Endothelial cell of umbilical vein (primary cell): Measurements from ENCODE around the gene WIF1. TPM values are rescaled to one million over a fixed set of nuclear protein-coding genes. Genes with fewer than 3 reads are reported as not detected.

Experiments used
- BruUV-seq: library from RNA; stranded (reverse); fragments of 400-500 nt; replicated peaks from 2 replicates; lab custom pipeline; 2021; lab: Mats Ljungman, UMichigan
- CTCF ChIA-PET: fragments of 300-600, 350-600 bp; sonication (Branson Sonifier 250); formaldehyde crosslinking; loops from one replicate; lab custom pipeline; 2021; ENCODE audit warnings: antibody characterized with exemption, inconsistent platforms; lab: Charles Lee
- POLR2A ChIA-PET: fragments of 300-600, 350-600 bp; sonication (Branson Sonifier 250); formaldehyde crosslinking; loops from one replicate; lab custom pipeline; 2021; ENCODE audit warnings: antibody characterized with exemption, inconsistent platforms; lab: Charles Lee
- DNase-seq: peaks from one replicate; pipeline ENCODE4 v3.0.0-alpha.2; 2011; ENCODE audit warnings: low read depth, low spot score
- FAIRE-seq: peaks from 2 replicates; lab custom pipeline; 2011; peaks lifted over from hg19 to GRCh38; lab: Jason Lieb, UNC
- H2AFZ ChIP-seq: 2 replicates; pipeline ENCODE4 v1.6.0; 2012; ENCODE audit warnings: low read depth, low read length, control low read depth, inconsistent platforms
- H3K27ac ChIP-seq: 2 replicates; pipeline ENCODE4 v1.5.1; 2011; ENCODE audit warnings: low read depth, mild to moderate bottlenecking, control low read depth, low read length, moderate library complexity; ENCODE audit not compliant: insufficient read depth
- H3K27me3 ChIP-seq, 2 experiments: 2 replicates each; pipeline versions ENCODE4 v1.6.0 to v1.6.1; 2011; ENCODE audit warnings: low read length in 2 of 2, mixed read lengths in 1 of 2; ENCODE audit not compliant: control insufficient read depth in 2 of 2, insufficient read depth in 2 of 2
- H3K36me3 ChIP-seq, 2 experiments: 2 replicates in 1 of 2; 3 replicates in 1 of 2; pipeline ENCODE4 v1.5.1; 2011; ENCODE audit warnings: low read length in 2 of 2, mild to moderate bottlenecking in 1 of 2, moderate library complexity in 1 of 2; ENCODE audit not compliant: control insufficient read depth in 2 of 2, insufficient read depth in 2 of 2; ENCODE audit errors: extremely low read depth in 1 of 2
- H3K4me1 ChIP-seq: 3 replicates; pipeline ENCODE4 v1.5.1; 2011; ENCODE audit warnings: mild to moderate bottlenecking, low read length; ENCODE audit not compliant: control insufficient read depth, insufficient read depth; ENCODE audit errors: extremely low read depth
- H3K4me2 ChIP-seq: 2 replicates; pipeline ENCODE4 v1.6.1; 2011; ENCODE audit warnings: low read length, control low read depth, mixed read lengths; ENCODE audit not compliant: insufficient read depth
- H3K4me3 ChIP-seq, 3 experiments: fragments of 200-600 bp in 1 of 3; sonication (generic), shearing (Covaris generic) in 1 of 3; replicated peaks in 1 of 3; 2 replicates each; pipeline ENCODE4 v1.5.1; 2011 to 2016; ENCODE audit warnings: control low read depth in 3 of 3, low read length in 3 of 3, mild to moderate bottlenecking in 2 of 3, inconsistent platforms in 1 of 3, low read depth in 1 of 3, moderate library complexity in 1 of 3; ENCODE audit not compliant: insufficient read depth in 1 of 3
- H3K79me2 ChIP-seq: 2 replicates; pipeline ENCODE4 v1.6.0; 2012; ENCODE audit warnings: low read length, inconsistent platforms; ENCODE audit not compliant: control insufficient read depth, insufficient read depth
- H3K9ac ChIP-seq: replicated peaks from 2 replicates; pipeline ENCODE3; 2011; ENCODE audit warnings: low read length, control low read depth; ENCODE audit not compliant: insufficient read depth; ENCODE audit errors: extremely low read depth
- H3K9me1 ChIP-seq: replicated peaks from 3 replicates; pipeline ENCODE4 v1.6.0; 2011; ENCODE audit warnings: mild to moderate bottlenecking, low read length; ENCODE audit not compliant: control insufficient read depth, insufficient read depth; ENCODE audit errors: extremely low read depth
- H3K9me3 ChIP-seq: replicated peaks from 2 replicates; pipeline ENCODE4 v1.5.1; 2012; ENCODE audit warnings: low read length, inconsistent platforms; ENCODE audit not compliant: control insufficient read depth, insufficient read depth
- H4K20me1 ChIP-seq: replicated peaks from 2 replicates; pipeline ENCODE3; 2011; ENCODE audit warnings: mild to moderate bottlenecking, low read length; ENCODE audit not compliant: control insufficient read depth, insufficient read depth; ENCODE audit errors: extremely low read depth
- CTCF ChIP-seq, 2 donors: IDR thresholded peaks; 1 replicate in 1 of 2; 2 replicates in 1 of 2; pipeline ENCODE4 v1.5.1; 2011; ENCODE audit warnings: low read length in 2 of 2, mild to moderate bottlenecking in 2 of 2, moderate library complexity in 2 of 2, control low read depth in 1 of 2, inconsistent platforms in 1 of 2, low read depth in 1 of 2; ENCODE audit not compliant: insufficient read depth in 1 of 2; ENCODE audit errors: extremely low read depth in 1 of 2
- FOS ChIP-seq: IDR thresholded peaks from 2 replicates; pipeline ENCODE4 v1.6.1; 2011; ENCODE audit warnings: mild to moderate bottlenecking, low read length, moderate library complexity, borderline replicate concordance; ENCODE audit not compliant: insufficient read depth
- GATA2 ChIP-seq: IDR thresholded peaks from 2 replicates; pipeline ENCODE4 v1.7.0; 2011; ENCODE audit warnings: low read depth, mild to moderate bottlenecking, moderate library complexity, mixed read lengths, low read length; ENCODE audit not compliant: insufficient read length, insufficient read depth
- JUN ChIP-seq: IDR thresholded peaks from 2 replicates; pipeline ENCODE4 v1.6.1; 2011; ENCODE audit warnings: borderline replicate concordance, low read depth; ENCODE audit not compliant: insufficient read length, insufficient read depth
- MAX ChIP-seq: IDR thresholded peaks from 2 replicates; pipeline ENCODE4 v1.6.1; 2011; ENCODE audit not compliant: insufficient read depth, insufficient read length
- POLR2A ChIP-seq: IDR thresholded peaks from 2 replicates; pipeline ENCODE4 v1.6.1; 2012; ENCODE audit warnings: low read depth, mild to moderate bottlenecking, control low read depth, low read length
- dilution Hi-C: fragments of 300-500 bp; cut with MboI; formaldehyde crosslinking; loops from one replicate; pipeline ENCODE4 v1.15.0; 2019; ENCODE audit warnings: low sequenced_read_pairs; ENCODE audit not compliant: extremely low pct_ligation_motif_present
- intact Hi-C: fragments of 100-400 bp; cut with micrococcal nuclease; formaldehyde crosslinking; loops from one replicate; pipeline ENCODE4 v1.10.0; 2022
- polyA plus RNA-seq, 4 experiments: library from polyadenylated mRNA; depleted of rRNA in 3 of 4; stranded (reverse) in 3 of 4; unstranded in 1 of 4; fragments of >200 nt; gene quantifications; 2 replicates each; pipeline versions ENCODE4 v1.2.1 to v1.2.3, GENCODE V29; 2011 to 2012; ENCODE audit warnings: missing spikeins in 1 of 4
- total RNA-seq: library from RNA; stranded (reverse); gene quantifications from 2 replicates; pipeline ENCODE4 v1.2.3, GENCODE V29; 2021

The WIF1 gene
- total and polyA plus RNA-seq, 2 donors (not counting 3 experiments of a cell fraction or from before 2014, with no cell fraction given) = not detected

- FAIRE-seq = no peak
Observed at GRCh38 chr12:65005716-65006115, 115.4 kb downstream of the WIF1 start.

More at GRCh38 chr12:65005716-65006115, 115.4 kb downstream of the WIF1 start:
- no peaks in the 10 kb centered on the region for H3K4me1 ChIP-seq
- H3K9ac ChIP-seq = no peak overlapping the region
- H3K36me3 ChIP-seq = no peaks in the 10 kb centered on the region
- intact Hi-C loops (no loop called here), dilution Hi-C loops (no loop called here)
- no peaks in the 10 kb centered on the region for H3K79me2 ChIP-seq
- no peak overlapping the region for H3K4me3 ChIP-seq
- peaks cover 3 to 8% of the 10 kb centered on the region in 2 experiments for H3K27me3 ChIP-seq
- no peak for DNase-seq
- H4K20me1 ChIP-seq = no peaks in the 10 kb centered on the region
- no peak overlapping the region for H2AFZ ChIP-seq
- no TSS peak for BruUV-seq
- H3K27ac ChIP-seq = no peak overlapping the region
- ChIA-PET POLR2A (no interaction called here), CTCF (no interaction called here)
- no peaks in the 10 kb centered on the region for H3K9me1 ChIP-seq
- H3K4me2 ChIP-seq = no peak overlapping the region
- H3K9me3 ChIP-seq = no peaks in the 10 kb centered on the region
- TF ChIP-seq GATA2 (no peak), FOS (no peak), POLR2A (no peak), CTCF (IDR thresholded peaks at IDR 0.05; ENCODE audit: extremely low read depth in 1 of 2, insufficient read depth in 1 of 2, low read depth in 1 of 2, low read length in 2 of 2) (no peak), MAX (no peak), JUN (no peak)
